GM18867 (cell line): ENCODE measurements around the gene HAND2.

Experiments used
- ATAC-seq: cut with Tn5 transposase; IDR thresholded peaks from one replicate; pipeline ENCODE4 v1.9.1; 2021; ENCODE audit warnings: mild to moderate bottlenecking, moderate library complexity; ENCODE audit not compliant: unreplicated experiment

Gene HAND2

GRCh38 chr4:173529477-173530325 is at the start of gene HAND2:
TSS of gene HAND2 (minus strand) at chr4:173530229. CDS start at chr4:173529289, 940 bp downstream.
- ATAC-seq: no peak

DNA sequence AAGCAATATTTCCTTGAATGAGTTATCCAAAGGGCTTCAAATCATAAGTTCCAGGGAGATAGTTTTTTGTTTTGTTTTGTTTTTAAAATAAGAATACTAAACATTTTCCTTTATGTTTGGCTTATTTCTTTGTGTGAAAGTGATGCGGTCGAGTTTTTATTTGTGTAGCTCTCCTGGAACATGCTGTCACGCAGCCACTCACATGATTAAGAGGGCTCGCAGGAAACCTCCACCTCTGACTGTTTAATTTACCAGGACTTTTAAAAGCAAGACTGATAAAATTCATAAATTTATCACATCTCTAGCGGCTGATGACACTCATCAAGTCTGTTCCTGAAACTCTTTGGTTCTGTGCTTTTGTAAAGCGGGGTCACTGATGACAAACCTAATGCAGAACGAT is 48.9 kb upstream of the HAND2 start:
- ATAC-seq: no peak

DNA sequence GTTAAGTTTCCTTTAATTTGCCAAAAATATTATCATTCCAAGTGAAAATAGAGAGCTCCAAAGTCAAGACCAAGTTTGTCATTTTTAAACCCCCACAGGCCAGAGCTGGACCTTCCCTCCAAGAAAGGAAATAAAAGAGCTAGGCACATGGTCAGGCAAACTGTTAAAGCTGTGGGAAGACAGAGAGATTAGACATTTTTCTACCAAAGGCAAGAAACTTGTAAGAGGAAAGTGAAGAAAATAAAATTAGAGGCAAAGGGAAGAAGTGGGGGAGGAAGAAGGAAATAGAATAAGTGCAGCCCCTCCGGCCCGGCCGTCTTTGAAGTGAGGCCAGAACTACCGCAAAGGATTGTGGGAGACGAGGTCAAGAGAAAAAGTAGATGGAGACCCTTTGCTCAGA is 47.9 kb upstream of the HAND2 start:
- ATAC-seq: no peak

DNA sequence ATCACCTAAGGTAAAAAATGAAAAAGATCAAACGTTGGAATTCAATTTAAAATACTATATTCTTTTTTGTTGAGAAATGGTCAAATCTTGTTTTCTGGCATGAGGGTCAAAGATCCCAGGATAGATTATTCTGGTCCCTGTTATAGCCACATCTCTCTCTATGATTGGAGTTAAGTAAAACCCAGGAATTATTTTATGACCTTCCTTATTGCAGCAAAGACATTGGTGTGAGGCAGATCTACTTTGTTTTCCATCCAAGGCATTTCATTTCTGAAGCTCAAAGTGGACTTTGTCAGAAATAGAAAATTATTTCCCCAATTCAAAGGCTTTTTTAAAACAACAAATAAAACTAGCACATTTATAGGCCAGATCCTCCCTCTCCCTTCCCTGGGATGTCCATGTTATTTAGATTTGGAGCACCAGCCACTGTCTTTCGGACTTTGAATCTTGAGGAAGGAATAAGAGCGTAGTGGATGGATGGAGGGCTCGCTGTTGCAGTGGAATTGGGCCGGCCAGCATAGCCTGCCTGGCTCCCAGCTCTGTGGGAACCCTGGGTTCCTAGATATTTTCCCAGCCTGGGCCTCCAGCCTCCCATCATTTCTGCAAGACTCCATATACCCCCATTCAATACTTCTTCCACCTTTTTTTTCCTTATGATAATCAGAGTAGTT is 45.6 kb upstream of the HAND2 start:
- no peak for ATAC-seq

- ATAC-seq: no peak
These were observed 43.7 kb upstream of the HAND2 start for GRCh38 chr4:173573725-173574124.

GRCh38 chr4:173573286-173573685 is 43.3 kb upstream of the HAND2 start:
- ATAC-seq: no peak

GRCh38 chr4:173572493-173573129 is 42.6 kb upstream of the HAND2 start:
- ATAC-seq: no peak

DNA sequence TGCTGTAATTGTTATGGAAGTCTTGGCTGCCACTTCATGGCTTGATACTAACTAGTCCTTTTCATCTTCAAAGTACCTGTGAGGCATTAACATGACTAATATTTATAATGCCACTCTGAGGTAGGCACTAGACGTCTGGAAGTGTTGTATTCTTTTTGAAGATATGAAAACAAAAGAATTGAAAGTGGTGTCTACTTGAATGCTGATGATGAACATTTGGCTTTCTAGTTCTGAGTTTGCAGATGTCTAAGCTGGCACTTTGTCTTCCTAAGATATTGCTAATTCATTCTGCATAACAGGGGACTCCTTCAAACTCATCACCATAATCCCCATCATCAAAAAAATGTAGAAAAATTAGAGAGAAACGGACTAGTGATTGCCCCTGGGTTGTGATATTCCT is 41.6 kb upstream of the HAND2 start:
- no peak for ATAC-seq

DNA sequence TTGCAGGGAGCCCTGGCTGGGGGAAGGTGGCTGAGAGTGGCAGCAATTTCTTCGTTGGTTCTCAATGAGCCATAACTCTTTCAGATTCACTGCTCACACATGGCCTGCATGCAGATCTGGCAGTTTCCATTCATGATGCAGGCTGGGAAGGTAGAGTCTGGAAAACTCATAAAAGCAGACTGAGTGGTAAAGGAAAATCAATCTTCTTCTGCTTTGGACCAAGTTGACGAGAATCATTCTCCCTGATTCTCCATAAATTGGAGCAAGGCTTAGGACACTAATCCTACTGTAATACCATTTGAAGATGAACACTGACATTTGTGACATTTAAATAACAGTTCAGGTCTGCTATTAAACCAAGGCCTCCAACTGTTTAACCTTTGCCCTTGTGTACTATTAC is 35.3 kb upstream of the HAND2 start:
- ATAC-seq: no peak

GRCh38 chr4:173564461-173564860 is 34.4 kb upstream of the HAND2 start:
- no peak for ATAC-seq

DNA sequence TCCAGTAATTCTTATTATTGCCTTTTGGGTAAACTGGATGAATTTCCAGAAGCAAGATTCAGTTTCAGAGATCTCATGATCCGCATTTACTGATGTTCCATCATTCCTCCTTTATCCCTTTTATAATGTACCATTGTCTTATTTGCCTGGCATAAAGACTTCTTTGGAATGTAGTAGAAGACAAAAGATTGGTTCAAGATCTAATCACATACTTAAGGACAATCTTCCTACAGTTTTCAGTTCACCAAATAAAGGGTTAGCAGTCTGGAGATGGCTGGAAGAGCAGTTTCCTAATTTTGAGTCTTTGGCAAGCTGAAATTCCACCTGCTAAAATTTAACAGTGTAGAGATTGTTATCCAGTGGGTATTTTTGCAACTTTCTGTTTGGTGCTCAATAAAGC is 30.9 kb upstream of the HAND2 start:
- no peak for ATAC-seq

- ATAC-seq: no peak
These were observed 26.5 kb upstream of the HAND2 start for GRCh38 chr4:173556398-173557131.

DNA sequence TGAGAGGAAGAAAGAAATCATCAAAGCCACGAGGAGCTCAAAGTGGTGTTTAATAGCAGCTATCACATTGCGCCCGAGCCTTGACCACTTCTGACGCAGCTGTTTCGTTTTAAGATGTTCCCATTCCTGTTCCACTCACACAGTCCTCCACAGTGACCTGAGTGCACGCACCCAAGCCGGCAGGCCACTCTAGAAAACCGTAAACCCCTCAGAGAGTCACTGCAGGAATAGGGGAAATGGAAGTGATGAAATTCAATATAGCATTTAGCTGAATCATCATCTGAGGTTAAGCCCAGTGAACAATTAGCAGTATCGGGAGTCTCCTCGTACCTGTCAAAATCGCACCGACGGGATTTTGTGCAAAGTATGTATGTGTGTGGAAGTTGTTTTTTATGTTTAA is 17.9 kb upstream of the HAND2 start:
- ATAC-seq: no peak

DNA sequence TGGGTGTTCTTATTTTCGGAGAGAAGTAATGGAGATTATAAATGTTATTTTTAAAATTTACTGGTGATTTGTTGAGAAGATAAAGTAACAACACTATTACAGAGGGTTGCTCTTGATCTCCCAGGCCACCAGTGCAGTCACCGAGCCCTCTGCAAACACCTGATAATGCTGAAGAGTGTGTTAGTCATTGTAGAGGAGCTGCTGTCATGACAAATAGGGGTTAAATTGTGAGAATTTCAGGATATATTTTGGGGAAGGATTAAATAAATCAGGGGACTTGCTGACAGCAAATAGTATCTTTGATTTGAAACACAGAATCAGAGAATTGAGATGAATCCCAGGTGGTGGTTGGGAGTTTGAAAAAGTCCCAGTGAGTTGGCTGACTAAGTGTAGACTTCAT is 16.7 kb upstream of the HAND2 start:
- ATAC-seq: no peak

DNA sequence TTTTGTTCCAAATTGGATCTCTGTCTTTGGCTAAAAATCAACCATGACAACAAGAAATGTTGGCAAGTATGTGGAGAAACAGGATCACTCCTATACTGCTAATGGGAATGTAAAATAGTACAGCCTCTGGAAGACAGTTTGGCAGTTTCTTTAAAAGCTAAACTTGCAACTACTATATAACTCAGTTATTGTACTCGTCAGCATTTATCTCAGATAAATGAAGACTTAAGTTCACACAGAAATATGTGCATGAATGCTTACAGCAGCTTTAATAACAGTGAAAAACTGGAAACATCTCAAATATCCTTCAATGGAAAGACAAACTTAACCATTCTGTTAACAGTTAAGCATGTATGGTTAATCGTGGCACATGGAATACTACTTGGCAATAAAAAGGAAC is 15.4 kb upstream of the HAND2 start:
- ATAC-seq: no peak

GRCh38 chr4:173543266-173543665 is 13.2 kb upstream of the HAND2 start:
- ATAC-seq: no peak

- ATAC-seq: no peak
These were observed 10.0 kb upstream of the HAND2 start for GRCh38 chr4:173539986-173540385.

DNA sequence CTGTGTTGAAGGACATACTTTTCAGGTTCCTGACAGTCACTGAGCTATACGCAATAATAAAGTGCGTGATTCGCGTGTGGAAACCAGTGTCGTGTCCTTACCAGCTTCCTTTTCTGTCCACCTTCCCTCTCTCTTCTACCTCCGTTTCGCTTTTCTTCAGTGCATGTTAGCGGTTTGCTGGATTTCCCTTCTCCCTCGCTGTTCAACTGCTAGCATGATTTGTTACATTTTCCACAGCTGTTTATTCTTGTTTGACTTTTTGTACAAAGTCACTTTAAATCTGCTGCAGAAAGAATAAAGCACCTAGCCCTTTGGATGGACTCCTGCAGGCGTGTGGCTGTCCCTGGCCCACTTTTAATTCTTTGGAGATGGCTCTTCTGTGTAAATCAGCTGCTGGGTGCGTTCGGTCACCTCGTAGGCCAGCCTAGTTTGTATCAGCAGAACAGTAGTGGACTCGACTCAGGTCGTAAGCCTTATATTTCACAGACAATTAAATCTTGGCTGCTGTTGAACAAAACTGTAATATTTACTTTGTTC is 8.9 kb upstream of the HAND2 start:
- no peak for ATAC-seq

DNA sequence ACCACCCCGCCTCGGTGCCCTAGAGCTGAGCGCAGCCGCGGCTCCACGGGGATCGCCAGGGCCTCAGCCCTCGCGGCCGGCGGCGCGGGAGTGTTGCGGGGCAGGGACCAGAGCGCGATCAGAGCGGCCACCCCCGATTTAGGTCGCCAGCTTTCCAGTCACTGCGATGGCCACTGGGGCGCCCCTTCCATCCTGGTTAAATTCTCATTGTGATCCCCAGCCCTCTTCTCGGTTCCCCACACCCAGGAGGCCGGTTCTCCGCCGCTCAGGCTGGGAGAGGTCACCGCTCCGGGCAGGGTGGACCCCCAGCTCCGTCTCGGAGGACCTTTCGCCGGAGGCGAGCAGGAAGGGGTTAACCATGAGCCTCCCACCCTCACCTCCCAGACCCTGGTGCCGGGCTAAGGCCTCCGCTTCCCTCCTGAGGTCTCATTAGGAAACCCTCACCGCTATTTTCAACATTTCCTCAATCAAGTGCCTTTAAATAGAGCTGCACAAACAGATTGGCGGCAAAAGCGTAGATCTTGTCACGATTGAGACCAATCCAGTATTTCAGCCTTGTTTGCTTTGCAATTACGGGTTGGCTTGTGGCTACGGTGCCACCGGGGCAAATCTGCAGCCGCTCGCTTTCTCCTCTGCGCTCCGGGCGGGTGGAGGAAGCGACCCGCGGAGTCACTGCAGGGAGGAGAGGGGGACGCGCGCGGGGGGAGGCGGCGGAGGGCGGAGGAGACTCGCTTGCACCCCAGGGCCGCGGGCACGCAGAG is 8.3 kb upstream of the HAND2 start:
- no peak for ATAC-seq

- no peak for ATAC-seq
These were observed 7.7 kb upstream of the HAND2 start for GRCh38 chr4:173537613-173538147.
